ENCODE measurements around the gene MAP3K5.
A peak's percentile ranks its signal among the peaks of the same experiment; 100 is the strongest.

MAP3K5 gene

DNA sequence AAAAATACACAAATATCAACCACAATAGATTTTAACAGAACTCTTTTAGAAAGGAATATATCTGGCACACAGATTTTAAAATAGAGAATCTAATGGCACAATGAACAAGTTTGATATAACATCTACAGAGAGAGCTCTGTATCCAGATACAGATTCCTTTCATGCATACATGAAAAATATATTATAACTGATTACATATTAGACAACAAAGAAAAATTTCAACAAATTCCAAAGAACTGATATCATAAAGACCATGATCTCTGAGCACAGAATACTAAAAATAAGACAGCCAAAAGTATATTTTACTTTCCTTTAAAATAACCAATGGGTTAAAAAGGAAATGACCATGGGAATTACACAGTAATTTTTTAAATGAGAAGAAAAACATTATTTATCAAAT, 167.9 kb downstream of the MAP3K5 start:
- no peak overlapping the region for H3K4me3 ChIP-seq
- H4K20me1 ChIP-seq: no peaks in the 10 kb centered on the region
- peaks cover 0 to 6% (median 0%) of the 10 kb centered on the region in 11 experiments; a peak in 2 of 22 replicates for H3K9me3 ChIP-seq (replicated peaks in 1 of 11)
- H3K27ac ChIP-seq: no peak overlapping the region
- H3K36me3 ChIP-seq: peaks cover 0 to 90% (median 26%) of the 10 kb centered on the region in 11 experiments; a peak in 15 of 22 replicates
- H3K4me2 ChIP-seq: no peak overlapping the region
- H3K9ac ChIP-seq: no peak overlapping the region
- TF ChIP-seq Cebpa-rat (IDR thresholded peaks at IDR 0.05): no peak
- peaks cover 6 to 30% (median 15%) of the 10 kb centered on the region in 10 experiments; a peak in 19 of 20 replicates for H3K4me1 ChIP-seq
- H3K27me3 ChIP-seq: no peaks in the 10 kb centered on the region

GRCh38 chr6:136618086-136618485, 174.2 kb downstream of the MAP3K5 start:
- no peak overlapping the region for H3K4me2 ChIP-seq
- H3K9ac ChIP-seq: no peak overlapping the region
- no peak for TF ChIP-seq Cebpa-rat (IDR thresholded peaks at IDR 0.05)
- no peaks in the 10 kb centered on the region for H3K27me3 ChIP-seq
- peaks cover 0 to 3% (median 0%) of the 10 kb centered on the region in 11 experiments; a peak in 2 of 22 replicates for H3K9me3 ChIP-seq (replicated peaks in 1 of 11)
- H3K27ac ChIP-seq: no peak overlapping the region
- peaks cover 0 to 94% (median 25%) of the 10 kb centered on the region in 11 experiments; a peak in 16 of 22 replicates for H3K36me3 ChIP-seq
- peaks cover 0 to 19% (median 12%) of the 10 kb centered on the region in 10 experiments; a peak in 15 of 20 replicates for H3K4me1 ChIP-seq
- no peak overlapping the region for H3K4me3 ChIP-seq
- no peaks in the 10 kb centered on the region for H4K20me1 ChIP-seq

DNA sequence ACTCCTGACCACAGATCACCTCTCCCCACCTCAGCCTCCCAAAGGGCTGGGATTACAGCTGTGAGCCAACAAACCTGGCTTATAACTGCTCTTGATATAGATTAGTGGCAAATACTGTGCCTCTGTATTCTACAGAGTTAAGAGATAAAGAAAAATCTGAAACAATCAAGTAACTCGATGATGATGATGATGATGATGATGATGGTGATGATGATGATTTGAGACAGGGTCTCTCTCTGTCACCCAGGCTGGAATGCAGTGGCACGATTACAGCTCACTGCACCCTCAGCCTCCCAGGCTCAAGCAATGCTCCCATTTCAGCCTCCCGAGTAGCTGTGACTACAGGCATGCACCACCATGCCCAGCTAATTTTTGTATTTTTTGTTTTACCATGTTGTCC, 175.8 kb downstream of the MAP3K5 start:
- Histone ChIP-seq H4K20me1 (no peaks in the 10 kb centered on the region), H3K4me3 (no peak overlapping the region), H3K27me3 (no peaks in the 10 kb centered on the region), H3K9ac (no peak overlapping the region), H3K4me2 (no peak overlapping the region), H3K27ac (no peak overlapping the region), H3K36me3 (peaks cover 0 to 84% (median 23%) of the 10 kb centered on the region in 11 experiments; a peak in 18 of 22 replicates), H3K9me3 (replicated peaks in 1 of 11) (peaks cover 0 to 3% (median 0%) of the 10 kb centered on the region in 11 experiments; a peak in 2 of 22 replicates), H3K4me1 (peaks cover 0 to 27% (median 4%) of the 10 kb centered on the region in 10 experiments; a peak in 11 of 20 replicates)
- TF ChIP-seq Cebpa-rat (IDR thresholded peaks at IDR 0.05): no peak

GRCh38 chr6:136614994-136615393, 177.3 kb downstream of the MAP3K5 start:
- no peaks in the 10 kb centered on the region for H3K27me3 ChIP-seq
- H3K4me1 ChIP-seq: peaks cover 6 to 42% (median 16%) of the 10 kb centered on the region in 10 experiments
- TF ChIP-seq Cebpa-rat (IDR thresholded peaks at IDR 0.05): no peak
- no peak overlapping the region for H3K4me3 ChIP-seq
- H3K9me3 ChIP-seq (replicated peaks in 1 of 11): no peaks in the 10 kb centered on the region
- no peak overlapping the region; a peak in 1 of 22 replicates for H3K27ac ChIP-seq
- peaks cover 0 to 70% (median 17%) of the 10 kb centered on the region in 11 experiments; a peak in 17 of 22 replicates for H3K36me3 ChIP-seq
- H3K9ac ChIP-seq: no peak overlapping the region
- no peaks in the 10 kb centered on the region for H4K20me1 ChIP-seq
- H3K4me2 ChIP-seq: no peak overlapping the region

GRCh38 chr6:136614350-136614749, 177.9 kb downstream of the MAP3K5 start:
- no peaks in the 10 kb centered on the region for H4K20me1 ChIP-seq
- H3K4me2 ChIP-seq: peak overlapping the region in 1 of 11 experiments; percentile 17; a peak in 1 of 22 replicates
- no peaks in the 10 kb centered on the region for H3K9me3 ChIP-seq (replicated peaks in 1 of 11)
- TF ChIP-seq Cebpa-rat (IDR thresholded peaks at IDR 0.05): no peak
- no peaks in the 10 kb centered on the region for H3K27me3 ChIP-seq
- peaks cover 12 to 48% (median 23%) of the 10 kb centered on the region in 10 experiments for H3K4me1 ChIP-seq
- no peak overlapping the region for H3K9ac ChIP-seq
- no peak overlapping the region for H3K4me3 ChIP-seq
- no peak overlapping the region for H3K27ac ChIP-seq
- peaks cover 0 to 63% (median 14%) of the 10 kb centered on the region in 11 experiments; a peak in 16 of 22 replicates for H3K36me3 ChIP-seq

DNA sequence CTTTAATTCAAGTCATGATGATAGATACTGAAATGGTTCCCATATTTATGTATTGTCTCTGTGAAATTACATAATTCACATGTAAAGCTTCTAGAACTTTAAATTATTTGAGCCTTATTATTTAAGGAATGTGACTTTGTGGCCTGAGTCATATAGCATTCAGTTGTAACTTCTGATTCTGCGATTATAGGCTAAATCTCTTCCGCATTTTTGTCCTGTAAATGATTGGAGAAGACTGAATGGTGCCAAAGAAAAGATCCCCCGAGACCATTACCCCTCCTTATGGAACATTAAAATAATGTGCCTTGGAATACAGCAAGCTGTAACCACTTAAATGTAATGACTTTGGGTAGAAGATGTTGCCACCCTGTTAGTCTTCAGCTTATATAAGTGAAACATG, 178.8 kb downstream of the MAP3K5 start:
- H3K4me3 ChIP-seq: no peak overlapping the region
- H3K4me2 ChIP-seq: peak overlapping the region in 2 of 11 experiments; percentile 17 to 49; a peak in 3 of 22 replicates
- no peaks in the 10 kb centered on the region for H4K20me1 ChIP-seq
- no peak overlapping the region for H3K27ac ChIP-seq
- TF ChIP-seq Cebpa-rat (IDR thresholded peaks at IDR 0.05): no peak
- H3K36me3 ChIP-seq: peaks cover 0 to 58% (median 12%) of the 10 kb centered on the region in 11 experiments; a peak in 15 of 22 replicates
- H3K27me3 ChIP-seq: no peaks in the 10 kb centered on the region
- H3K4me1 ChIP-seq: peaks cover 21 to 57% (median 31%) of the 10 kb centered on the region in 10 experiments
- H3K9ac ChIP-seq: no peak overlapping the region
- H3K9me3 ChIP-seq (replicated peaks in 1 of 11): no peaks in the 10 kb centered on the region

- Histone ChIP-seq H3K4me1 (peaks cover 22 to 64% (median 35%) of the 10 kb centered on the region in 10 experiments), H3K4me2 (peak overlapping the region in 2 of 11 experiments; percentile 17 to 49; a peak in 3 of 22 replicates), H3K4me3 (no peak overlapping the region), H3K36me3 (peaks cover 0 to 58% (median 12%) of the 10 kb centered on the region in 11 experiments; a peak in 15 of 22 replicates), H3K9me3 (replicated peaks in 1 of 11) (no peaks in the 10 kb centered on the region), H3K27me3 (no peaks in the 10 kb centered on the region), H4K20me1 (no peaks in the 10 kb centered on the region), H3K27ac (peak overlapping the region in 1 of 11 experiments; percentile 87; a peak in 2 of 22 replicates), H3K9ac (no peak overlapping the region)
- no peak for TF ChIP-seq Cebpa-rat (IDR thresholded peaks at IDR 0.05)
Measured at GRCh38 chr6:136612666-136613389, 179.4 kb downstream of the MAP3K5 start.

- peak overlapping the region in 3 of 11 experiments; percentile 68 to 87 (median 85); a peak in 6 of 22 replicates for H3K27ac ChIP-seq
- no peak overlapping the region for H3K4me3 ChIP-seq
- H4K20me1 ChIP-seq: no peaks in the 10 kb centered on the region
- H3K4me1 ChIP-seq: peaks cover 22 to 74% (median 36%) of the 10 kb centered on the region in 10 experiments
- no peak overlapping the region for H3K9ac ChIP-seq
- peak overlapping the region in 5 of 11 experiments; percentile 79 to 83 (median 81); a peak in 9 of 22 replicates for H3K4me2 ChIP-seq
- no peak for TF ChIP-seq Cebpa-rat (IDR thresholded peaks at IDR 0.05)
- peaks cover 0 to 58% (median 12%) of the 10 kb centered on the region in 11 experiments; a peak in 15 of 22 replicates for H3K36me3 ChIP-seq
- H3K27me3 ChIP-seq: no peaks in the 10 kb centered on the region
- H3K9me3 ChIP-seq (replicated peaks in 1 of 11): no peaks in the 10 kb centered on the region
Measured at GRCh38 chr6:136611746-136612145, 180.5 kb downstream of the MAP3K5 start.

DNA sequence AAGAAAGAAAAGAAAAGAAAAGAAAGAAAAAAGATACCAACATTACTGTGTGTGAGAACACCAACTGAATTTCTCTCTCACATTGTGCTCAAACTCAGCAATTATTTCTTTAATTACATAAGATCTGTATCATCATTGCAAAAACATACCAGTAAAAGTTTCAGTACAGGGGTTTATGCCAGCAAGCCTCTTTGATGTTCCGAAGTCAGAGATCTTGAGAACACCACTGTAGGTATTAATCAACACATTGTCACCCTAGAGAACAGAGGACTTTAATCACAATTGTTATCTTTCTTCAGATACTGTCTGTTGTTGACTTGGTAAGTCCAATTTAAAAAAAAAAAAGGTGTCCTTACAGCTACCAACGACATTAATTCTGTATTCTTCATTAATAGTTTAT, 181.1 kb downstream of the MAP3K5 start:
- H3K9ac ChIP-seq: peak overlapping the region in 2 of 11 experiments; percentile 59 to 61; a peak in 1 of 22 replicates
- H3K27ac ChIP-seq: peak overlapping the region in 8 of 11 experiments; percentile 37 to 87 (median 70); a peak in 12 of 22 replicates
- no peak for TF ChIP-seq Cebpa-rat (IDR thresholded peaks at IDR 0.05)
- H3K4me1 ChIP-seq: peaks cover 22 to 81% (median 36%) of the 10 kb centered on the region in 10 experiments
- H3K4me3 ChIP-seq: no peak overlapping the region
- no peaks in the 10 kb centered on the region for H4K20me1 ChIP-seq
- no peaks in the 10 kb centered on the region for H3K9me3 ChIP-seq (replicated peaks in 1 of 11)
- peak overlapping the region in 7 of 11 experiments; percentile 64 to 83 (median 81); a peak in 13 of 22 replicates for H3K4me2 ChIP-seq
- H3K36me3 ChIP-seq: peaks cover 0 to 54% (median 12%) of the 10 kb centered on the region in 11 experiments; a peak in 14 of 22 replicates
- H3K27me3 ChIP-seq: no peaks in the 10 kb centered on the region
